Thyroid gland (tissue), 4 donors: ENCODE results near the gene SDHAF2. TPM values are rescaled to one million over a fixed set of nuclear protein-coding genes. Genes with fewer than 3 reads are reported as not detected.

ENCODE experiments used
- DNase-seq, 2 donors: peaks; one replicate each; pipeline ENCODE4 v3.0.0-alpha.2; 2019
- H3K27ac ChIP-seq, 3 donors: fragments of 200-600 bp; sonication (generic); 1 replicate in 2 of 3; 2 replicates in 1 of 3; pipeline ENCODE4 v1.5.1; 2016 to 2019; ENCODE audit warnings: mild to moderate bottlenecking in 1 of 3, moderate library complexity in 1 of 3
- H3K27me3 ChIP-seq: fragments of 200-600 bp; sonication (generic); one replicate; pipeline ENCODE4 v1.5.1; 2019
- H3K36me3 ChIP-seq, 2 donors: fragments of 200-600 bp; sonication (generic); one replicate each; pipeline ENCODE4 v1.5.1; 2016 to 2019
- H3K4me1 ChIP-seq, 2 donors: fragments of 200-600 bp; sonication (generic); one replicate each; pipeline ENCODE4 v1.5.1; 2017 to 2019
- H3K4me3 ChIP-seq, 3 donors: fragments of 200-600 bp; sonication (generic); replicated peaks in 1 of 3; 1 replicate in 2 of 3; 2 replicates in 1 of 3; pipeline ENCODE4 v1.5.1; 2016; ENCODE audit warnings: mild to moderate bottlenecking in 1 of 3
- H3K9me3 ChIP-seq: fragments of 200-600 bp; sonication (generic); one replicate; pipeline ENCODE4 v1.5.1; 2017
- POLR2A ChIP-seq, 2 donors: fragments of 450-650 bp; IDR thresholded peaks; one replicate each; pipeline ENCODE4 v1.6.1; 2017; ENCODE audit warnings: antibody characterized with exemption in 2 of 2, mild to moderate bottlenecking in 2 of 2, moderate library complexity in 1 of 2
- WGBS, 2 donors: methylation state at CpG; one replicate each; pipeline ENCODE4 v1.1.5; 2017; 5-methylcytosine and 5-hydroxymethylcytosine counted together
- intact Hi-C: fragments of 100-400 bp; cut with DNase I; formaldehyde crosslinking; loops from one replicate; pipeline ENCODE4 v1.15.1; 2023
- total RNA-seq, 4 donors: library from RNA; depleted of rRNA; stranded (reverse); fragments of >200 nt; gene quantifications; one replicate each; pipeline ENCODE4 v1.2.3, GENCODE V29; 2016
- TF ChIP-seq, protein P1 (sequence below), 6 experiments: fragments of 200-600 bp in 3 of 6; fragments of 450-650 bp in 3 of 6; sonication (generic) in 3 of 6; IDR thresholded peaks; one replicate each; pipeline ENCODE4 v1.5.1; 2016 to 2019; ENCODE audit warnings: antibody characterized with exemption in 6 of 6, mild to moderate bottlenecking in 2 of 6, inconsistent platforms in 1 of 6, moderate library complexity in 1 of 6

Gene SDHAF2
- total RNA-seq, 4 donors from 2014 or later: 41.0 to 74.3 (median 44.0) TPM

DNA sequence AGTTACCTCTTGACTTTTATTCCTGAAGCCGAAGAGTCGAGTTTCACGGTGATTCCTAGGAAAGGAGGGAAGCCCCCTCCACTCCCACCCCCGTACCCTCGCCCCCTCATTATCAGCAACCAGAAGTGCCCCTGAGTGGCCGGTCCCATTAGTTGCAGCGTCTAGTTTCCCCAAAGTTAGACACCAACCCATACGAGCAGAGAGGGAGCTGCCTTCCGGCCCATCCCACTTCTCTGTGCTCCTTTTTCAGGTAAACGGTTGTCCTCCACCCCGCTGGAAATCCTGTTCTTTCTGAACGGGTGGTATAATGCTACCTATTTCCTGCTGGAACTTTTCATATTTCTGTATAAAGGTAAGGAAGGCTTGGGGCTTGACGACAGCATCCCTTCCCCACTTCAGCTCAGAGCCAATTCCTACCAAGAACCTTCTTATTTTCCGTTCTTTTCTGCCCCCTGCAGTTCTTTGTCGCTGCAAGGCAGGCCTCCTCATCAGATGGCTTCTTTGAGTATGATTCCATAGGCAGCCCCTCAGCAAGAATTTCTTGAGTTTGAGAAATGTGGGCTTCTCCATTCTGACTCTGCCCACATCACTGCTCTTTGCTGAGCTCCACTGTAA is 36.8 kb upstream of the SDHAF2 start:
- no peak for TF ChIP-seq POLR2A (IDR thresholded peaks at IDR 0.05)
- 3 to 6% methylated on average over 14 to 15 of the region's 15 CpGs for WGBS, 2 donors
- H3K4me3 ChIP-seq: peak overlapping the region; percentile 59 to 80 (median 73)

DNA sequence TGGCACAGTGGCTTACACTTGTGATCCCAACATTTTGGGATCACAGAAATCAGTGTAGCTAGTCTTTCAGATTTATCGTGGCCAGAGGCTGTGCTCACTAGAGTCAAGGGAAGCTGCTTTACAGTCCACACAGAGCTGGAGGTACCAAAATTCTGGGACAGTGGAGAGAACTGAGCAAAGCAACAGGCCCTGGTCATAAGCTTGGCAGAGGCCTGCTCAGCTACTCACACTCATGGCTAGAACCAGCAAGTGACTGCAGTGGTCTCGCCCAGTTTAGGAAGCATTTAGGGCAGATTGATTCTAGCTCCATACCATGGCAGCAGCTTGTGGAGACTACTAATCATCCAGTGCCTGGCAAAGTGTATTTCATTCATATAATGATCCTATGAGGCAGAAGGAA is 28.8 kb upstream of the SDHAF2 start:
- H3K27me3 ChIP-seq: no peaks in the 10 kb centered on the region
- no peak for DNase-seq
- peaks cover 42 to 46% of the 10 kb centered on the region in 2 donors for H3K36me3 ChIP-seq
- H3K4me1 ChIP-seq: no peaks in the 10 kb centered on the region
- H3K27ac ChIP-seq: no peak overlapping the region
- TF ChIP-seq, protein P1, sequence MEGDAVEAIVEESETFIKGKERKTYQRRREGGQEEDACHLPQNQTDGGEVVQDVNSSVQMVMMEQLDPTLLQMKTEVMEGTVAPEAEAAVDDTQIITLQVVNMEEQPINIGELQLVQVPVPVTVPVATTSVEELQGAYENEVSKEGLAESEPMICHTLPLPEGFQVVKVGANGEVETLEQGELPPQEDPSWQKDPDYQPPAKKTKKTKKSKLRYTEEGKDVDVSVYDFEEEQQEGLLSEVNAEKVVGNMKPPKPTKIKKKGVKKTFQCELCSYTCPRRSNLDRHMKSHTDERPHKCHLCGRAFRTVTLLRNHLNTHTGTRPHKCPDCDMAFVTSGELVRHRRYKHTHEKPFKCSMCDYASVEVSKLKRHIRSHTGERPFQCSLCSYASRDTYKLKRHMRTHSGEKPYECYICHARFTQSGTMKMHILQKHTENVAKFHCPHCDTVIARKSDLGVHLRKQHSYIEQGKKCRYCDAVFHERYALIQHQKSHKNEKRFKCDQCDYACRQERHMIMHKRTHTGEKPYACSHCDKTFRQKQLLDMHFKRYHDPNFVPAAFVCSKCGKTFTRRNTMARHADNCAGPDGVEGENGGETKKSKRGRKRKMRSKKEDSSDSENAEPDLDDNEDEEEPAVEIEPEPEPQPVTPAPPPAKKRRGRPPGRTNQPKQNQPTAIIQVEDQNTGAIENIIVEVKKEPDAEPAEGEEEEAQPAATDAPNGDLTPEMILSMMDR (IDR thresholded peaks at IDR 0.05): no peak
- no peak for TF ChIP-seq POLR2A (IDR thresholded peaks at IDR 0.05)
- H3K9me3 ChIP-seq: no peaks in the 10 kb centered on the region
- no peak overlapping the region for H3K4me3 ChIP-seq
- intact Hi-C loops: no loop called here
- 90 to 91% methylated on average over 2 of the region's 2 CpGs for WGBS, 2 donors

More for the DNA sequence above, 36.8 kb upstream of the SDHAF2 start:
- intact Hi-C loops: no loop called here
- peak in 1 of 2 donors; percentile 3 for DNase-seq
- Histone ChIP-seq H3K27me3 (no peaks in the 10 kb centered on the region), H3K36me3 (peaks cover 6 to 8% of the 10 kb centered on the region in 2 donors), H3K27ac (peak overlapping the region; percentile 29 to 81 (median 78)), H3K4me1 (peaks cover 5 to 12% of the 10 kb centered on the region in 2 donors), H3K9me3 (no peaks in the 10 kb centered on the region)

- H3K36me3 ChIP-seq: peaks cover 42 to 46% of the 10 kb centered on the region in 2 donors
- H3K4me3 ChIP-seq: no peak overlapping the region
- TF ChIP-seq, protein P1 (IDR thresholded peaks at IDR 0.05): no peak
- TF ChIP-seq POLR2A (IDR thresholded peaks at IDR 0.05): no peak
- DNase-seq: no peak
- H3K4me1 ChIP-seq: no peaks in the 10 kb centered on the region
- intact Hi-C loops: no loop called here
- no peaks in the 10 kb centered on the region for H3K27me3 ChIP-seq
- H3K27ac ChIP-seq: no peak overlapping the region
- H3K9me3 ChIP-seq: no peaks in the 10 kb centered on the region
- 88 to 100% methylated on average over 2 of the region's 2 CpGs for WGBS, 2 donors
Observed at GRCh38 chr11:61401573-61401972, 28.4 kb upstream of the SDHAF2 start.

GRCh38 chr11:61403658-61404057 is 26.3 kb upstream of the SDHAF2 start:
- WGBS, 2 donors: 97 to 100% methylated on average over 1 of the region's 1 CpG
- no peak for TF ChIP-seq POLR2A (IDR thresholded peaks at IDR 0.05)
- TF ChIP-seq, protein P1 (IDR thresholded peaks at IDR 0.05): no peak
- Histone ChIP-seq H3K4me3 (no peak overlapping the region), H3K9me3 (no peaks in the 10 kb centered on the region), H3K27ac (no peak overlapping the region), H3K36me3 (peaks cover 49 to 62% of the 10 kb centered on the region in 2 donors), H3K4me1 (no peaks in the 10 kb centered on the region), H3K27me3 (no peaks in the 10 kb centered on the region)
- no peak for DNase-seq
- intact Hi-C loops: no loop called here

GRCh38 chr11:61404103-61404502 is 25.8 kb upstream of the SDHAF2 start:
- intact Hi-C loops: no loop called here
- no peak overlapping the region for H3K4me3 ChIP-seq
- H3K36me3 ChIP-seq: peaks cover 53 to 62% of the 10 kb centered on the region in 2 donors
- H3K9me3 ChIP-seq: no peaks in the 10 kb centered on the region
- H3K27me3 ChIP-seq: no peaks in the 10 kb centered on the region
- no peak overlapping the region for H3K27ac ChIP-seq
- TF ChIP-seq, protein P1 (IDR thresholded peaks at IDR 0.05): no peak
- no peak for TF ChIP-seq POLR2A (IDR thresholded peaks at IDR 0.05)
- H3K4me1 ChIP-seq: no peaks in the 10 kb centered on the region
- 83 to 84% methylated on average over 5 of the region's 5 CpGs for WGBS, 2 donors
- DNase-seq: no peak
